ENCODE results near the gene SLC10A7. TPM values are rescaled to one million over a fixed set of nuclear protein-coding genes. Genes with fewer than 3 reads are reported as not detected.

Gene SLC10A7
- total and polyA plus RNA-seq, 9 of the 15 experiments (the other 6 are each of a cell fraction or from before 2014, with no cell fraction given) = 6.4 to 22.8 (median 16.1) TPM

GRCh38 chr4:146437778-146438177 lies 84.0 kb downstream of the SLC10A7 start:
- ATAC-seq (no peak), DNase-seq (ENCODE audit: extremely low read depth in 1 of 4, low spot score in 3 of 4) (no peak), FAIRE-seq (peak; percentile 29)
- no peaks in the 10 kb centered on the region for H3K79me2 ChIP-seq (ENCODE audit: control insufficient read depth, insufficient read depth, low read length)
- H2AFZ ChIP-seq (ENCODE audit: low read depth, low read length) = no peak overlapping the region
- no peaks in the 10 kb centered on the region for H3K27me3 ChIP-seq (ENCODE audit: control insufficient read depth in 2 of 2, insufficient read depth in 2 of 2, low read length in 2 of 2)
- no peak overlapping the region for H3K9ac ChIP-seq (ENCODE audit: insufficient read depth in 1 of 2, low read depth in 2 of 2, low read length in 2 of 2)
- H4K20me1 ChIP-seq (replicated peaks; ENCODE audit: control insufficient read depth, insufficient read depth, low read length) = no peaks in the 10 kb centered on the region
- no peak overlapping the region for H3K4me2 ChIP-seq (ENCODE audit: insufficient read depth, low read length)
- no peaks in the 10 kb centered on the region for H3K9me3 ChIP-seq (replicated peaks; ENCODE audit: control insufficient read depth, insufficient read depth, low read depth, low read length)
- 44% methylated on average over 2 of the region's 2 CpGs for WGBS (ENCODE audit: insufficient coverage, low coverage, missing lambda C conversion rate)
- POLR2A ChIA-PET = no interaction called here
- H3K4me3 ChIP-seq = no peak overlapping the region
- CTCF ChIA-PET (ENCODE audit: low intra/inter-chr PET ratio) = no interaction called here
- in situ Hi-C loops (cut with MboI) = no loop called here
- no peaks in the 10 kb centered on the region for H3K9me1 ChIP-seq (ENCODE audit: control insufficient read depth, insufficient read depth, low read length)
- H3K27ac ChIP-seq (ENCODE audit: extremely low read depth, low read depth, low read length) = no peak overlapping the region
- BruUV-seq (replicated peaks) = no TSS peak
- H3K36me3 ChIP-seq (ENCODE audit: control insufficient read depth, insufficient read depth, low read length) = no peaks in the 10 kb centered on the region
- no peaks in the 10 kb centered on the region for H3K4me1 ChIP-seq (replicated peaks in 1 of 2; ENCODE audit: control insufficient read depth in 2 of 2, insufficient read depth in 2 of 2, low read length in 2 of 2)
- TF ChIP-seq NR3C1 (CRISPR knock-in tag; IDR thresholded peaks at IDR 0.05) (no peak), NR4A1 (CRISPR knock-in tag; IDR thresholded peaks at IDR 0.05) (no peak), NR4A1 (tag; IDR thresholded peaks at IDR 0.05) (no peak), FOSL1 (tag; conservative IDR thresholded peaks at IDR 0.05) (no peak), SMARCA5 (IDR thresholded peaks at IDR 0.05) (no peak), CTCF (IDR thresholded peaks at IDR 0.05 in 2 of 3, conservative IDR thresholded peaks at IDR 0.05 in 1 of 3; ENCODE audit: insufficient read depth in 2 of 3, low read depth in 1 of 3, low read length in 3 of 3) (no peak), RFX5 (IDR thresholded peaks at IDR 0.05; ENCODE audit: low read depth, low read length) (no peak), FOXA3 (CRISPR knock-in tag; conservative IDR thresholded peaks at IDR 0.05 in 1 of 2, IDR thresholded peaks at IDR 0.05 in 1 of 2) (no peak), THRA (IDR thresholded peaks at IDR 0.05) (no peak), DIDO1 (tag; IDR thresholded peaks at IDR 0.05; ENCODE audit: low read depth) (no peak), CC2D1A (IDR thresholded peaks at IDR 0.05) (no peak), CBFA2T3 (IDR thresholded peaks at IDR 0.05) (no peak)
- intact Hi-C loops (cut with micrococcal nuclease) = no loop called here

Measured in K562 (cell line).